GM10847 (cell line): ENCODE measurements around the gene ABCC10.

Source experiments
- POLR2A ChIP-seq: IDR thresholded peaks from 2 replicates; pipeline ENCODE4 v1.6.1; 2011; ENCODE audit not compliant: insufficient read length; ENCODE audit errors: extremely low read depth

The ABCC10 gene

GRCh38 chr6:43427406-43428111 lies at the start of gene ABCC10:
ABCC10 (plus strand) TSS chr6:43427541; CDS start chr6:43427979, 438 bp downstream.
- peak; percentile 65 for TF ChIP-seq POLR2A

- no peak for TF ChIP-seq POLR2A
Observed at GRCh38 chr6:43377710-43378229, 49.6 kb upstream of the ABCC10 start.

GRCh38 chr6:43378631-43379030 lies 48.7 kb upstream of the ABCC10 start:
- TF ChIP-seq POLR2A = no peak

GRCh38 chr6:43383021-43383667 lies 44.2 kb upstream of the ABCC10 start:
- no peak for TF ChIP-seq POLR2A

- TF ChIP-seq POLR2A = no peak
Observed at GRCh38 chr6:43386492-43386891, 40.8 kb upstream of the ABCC10 start.

GRCh38 chr6:43389730-43390295 lies 37.5 kb upstream of the ABCC10 start:
- TF ChIP-seq POLR2A = no peak

GRCh38 chr6:43391440-43392031 lies 35.8 kb upstream of the ABCC10 start:
- TF ChIP-seq POLR2A = no peak

- no peak for TF ChIP-seq POLR2A
Observed at GRCh38 chr6:43393602-43394001, 33.7 kb upstream of the ABCC10 start.

GRCh38 chr6:43394982-43395381 lies 32.4 kb upstream of the ABCC10 start:
- no peak for TF ChIP-seq POLR2A

GRCh38 chr6:43395776-43396175 lies 31.6 kb upstream of the ABCC10 start:
- no peak for TF ChIP-seq POLR2A

GRCh38 chr6:43396408-43397149 lies 30.8 kb upstream of the ABCC10 start:
- no peak for TF ChIP-seq POLR2A

- no peak for TF ChIP-seq POLR2A
Observed at GRCh38 chr6:43399932-43400487, 27.3 kb upstream of the ABCC10 start.

GRCh38 chr6:43401730-43402129 lies 25.6 kb upstream of the ABCC10 start:
- no peak for TF ChIP-seq POLR2A

GRCh38 chr6:43402820-43403219 lies 24.5 kb upstream of the ABCC10 start:
- no peak for TF ChIP-seq POLR2A

- TF ChIP-seq POLR2A = no peak
Observed at GRCh38 chr6:43405354-43405753, 22.0 kb upstream of the ABCC10 start.
